T-helper 2 cell treated with Interferon-gamma antibody and Interleukin-4, amounts not matched to agents 100 ng/mL and 5 ng/mL, for 36 hours (primary cell): ENCODE data around the gene WAS. TPM values are rescaled to one million over a fixed set of nuclear protein-coding genes. Genes with fewer than 3 reads are reported as not detected.
"Not testable (repeated sequence)": the region's sequence is repeated elsewhere in the genome, so short reads cannot be mapped to it uniquely, and the experiment has no call there.

Source experiments
- intact Hi-C: fragments of 100-400 bp; cut with micrococcal nuclease; formaldehyde crosslinking; loops from one replicate; pipeline ENCODE4 v1.15.1; 2023
- total RNA-seq: library from RNA; stranded (reverse); gene quantifications from 2 replicates; pipeline ENCODE4 v1.2.3, GENCODE V29; 2022

The WAS gene
- total RNA-seq: 155 and 160 TPM in 2 replicates

- intact Hi-C loops: loop anchor here (1.0 kb wide), 1 partner anchor 13 kb away; the partner anchor contains the start of gene SUV39H1
These were observed at the start of gene WAS for GRCh38 chrX:48683411-48683982. TSS of gene WAS (plus strand) at chrX:48683799. CDS start at chrX:48683854, 55 bp downstream.

GRCh38 chrX:48636301-48636700 lies 47.3 kb upstream of the WAS start:
- intact Hi-C loops: no loop called here

- intact Hi-C loops: no loop called here
These were observed 46.8 kb upstream of the WAS start for GRCh38 chrX:48636776-48637175.

GRCh38 chrX:48645669-48646068 lies 37.9 kb upstream of the WAS start:
- intact Hi-C loops: loop anchor here (10.0 kb wide), 1 partner anchor 269 kb away; the partner anchor contains the start of genes PIM2 and SLC35A2

GRCh38 chrX:48648336-48648751 lies 35.3 kb upstream of the WAS start:
- intact Hi-C loops: loop anchor here (10.0 kb wide), 1 partner anchor 266 kb away; the partner anchor contains the start of genes PIM2 and SLC35A2

GRCh38 chrX:48649102-48649501 lies 34.5 kb upstream of the WAS start:
- intact Hi-C loops: loop anchor here (10.0 kb wide), 1 partner anchor 266 kb away; the partner anchor contains the start of genes PIM2 and SLC35A2

- intact Hi-C loops: not testable (repeated sequence)
These were observed 31.5 kb upstream of the WAS start for GRCh38 chrX:48652055-48652579.

GRCh38 chrX:48654746-48655145 lies 28.9 kb upstream of the WAS start:
- intact Hi-C loops: not testable (repeated sequence)

- intact Hi-C loops: not testable (repeated sequence)
These were observed 23.9 kb upstream of the WAS start for GRCh38 chrX:48659686-48660085.

- intact Hi-C loops: no loop called here
These were observed 20.4 kb upstream of the WAS start for GRCh38 chrX:48663241-48663640.

- intact Hi-C loops: no loop called here
These were observed 19.4 kb upstream of the WAS start for GRCh38 chrX:48664156-48664555.

- intact Hi-C loops: no loop called here
These were observed 17.6 kb upstream of the WAS start for GRCh38 chrX:48665991-48666390.

- intact Hi-C loops: no loop called here
These were observed 16.9 kb upstream of the WAS start for GRCh38 chrX:48666649-48667048.

GRCh38 chrX:48667509-48667908 lies 16.1 kb upstream of the WAS start:
- intact Hi-C loops: no loop called here

- intact Hi-C loops: not testable (repeated sequence)
These were observed 15.4 kb upstream of the WAS start for GRCh38 chrX:48668187-48668586.

- intact Hi-C loops: loop anchor here (1.0 to 2.0 kb wide), 6 partner anchors 20 to 367 kb away; partner anchors contain the start of genes SUV39H1, TFE3 and WDR13
These were observed 7.3 kb upstream of the WAS start for GRCh38 chrX:48676106-48676892.

- intact Hi-C loops: loop anchor here (1.0 to 2.0 kb wide), 6 partner anchors 19 to 366 kb away; partner anchors contain the start of genes SUV39H1, TFE3 and WDR13
These were observed 6.7 kb upstream of the WAS start for GRCh38 chrX:48676893-48677270.

- intact Hi-C loops: loop anchor here (2.0 kb wide), 3 partner anchors 123 to 365 kb away; partner anchors contain the start of gene TFE3
These were observed 6.1 kb upstream of the WAS start for GRCh38 chrX:48677516-48677915.

- intact Hi-C loops: not testable (repeated sequence)
These were observed 3.1 kb upstream of the WAS start for GRCh38 chrX:48680467-48680866.

- intact Hi-C loops: not testable (repeated sequence)
These were observed 2.7 kb upstream of the WAS start for GRCh38 chrX:48680925-48681324.

- intact Hi-C loops: no loop called here
These were observed 1.9 kb upstream of the WAS start for GRCh38 chrX:48681539-48682183.
